ENCODE results near the gene SEMA3D.

DNA sequence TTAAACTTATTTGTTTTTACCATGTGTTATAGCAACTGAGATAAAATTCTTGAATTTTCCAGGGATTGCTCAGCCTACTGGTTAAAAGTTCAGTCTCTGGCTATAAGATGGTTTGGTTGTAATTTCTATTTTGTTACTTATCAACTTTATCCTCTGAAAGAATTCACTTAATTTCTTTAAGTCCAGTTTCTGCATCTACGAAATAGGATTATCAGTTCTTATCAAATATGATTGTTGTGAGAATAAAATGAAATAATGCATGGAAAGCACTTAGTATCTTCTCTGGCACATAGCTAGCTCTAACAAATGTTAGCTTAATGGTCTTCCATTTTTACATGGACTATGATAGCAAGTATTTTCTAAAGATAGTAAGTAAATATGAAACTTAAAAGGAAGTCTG lies 53.3 kb downstream of the SEMA3D start:
- TF ChIP-seq, protein P1, sequence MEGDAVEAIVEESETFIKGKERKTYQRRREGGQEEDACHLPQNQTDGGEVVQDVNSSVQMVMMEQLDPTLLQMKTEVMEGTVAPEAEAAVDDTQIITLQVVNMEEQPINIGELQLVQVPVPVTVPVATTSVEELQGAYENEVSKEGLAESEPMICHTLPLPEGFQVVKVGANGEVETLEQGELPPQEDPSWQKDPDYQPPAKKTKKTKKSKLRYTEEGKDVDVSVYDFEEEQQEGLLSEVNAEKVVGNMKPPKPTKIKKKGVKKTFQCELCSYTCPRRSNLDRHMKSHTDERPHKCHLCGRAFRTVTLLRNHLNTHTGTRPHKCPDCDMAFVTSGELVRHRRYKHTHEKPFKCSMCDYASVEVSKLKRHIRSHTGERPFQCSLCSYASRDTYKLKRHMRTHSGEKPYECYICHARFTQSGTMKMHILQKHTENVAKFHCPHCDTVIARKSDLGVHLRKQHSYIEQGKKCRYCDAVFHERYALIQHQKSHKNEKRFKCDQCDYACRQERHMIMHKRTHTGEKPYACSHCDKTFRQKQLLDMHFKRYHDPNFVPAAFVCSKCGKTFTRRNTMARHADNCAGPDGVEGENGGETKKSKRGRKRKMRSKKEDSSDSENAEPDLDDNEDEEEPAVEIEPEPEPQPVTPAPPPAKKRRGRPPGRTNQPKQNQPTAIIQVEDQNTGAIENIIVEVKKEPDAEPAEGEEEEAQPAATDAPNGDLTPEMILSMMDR (IDR thresholded peaks at IDR 0.05; ENCODE audit: low read depth, low read length): no peak
- TF ChIP-seq POLR2A (IDR thresholded peaks at IDR 0.05; ENCODE audit: extremely low read depth, insufficient read length) (no peak), MYC (IDR thresholded peaks at IDR 0.05; ENCODE audit: low read depth, low read length) (no peak)
